GM23248 (cell line): ENCODE measurements around the gene FAM222B.

ENCODE experiments used
- EZH2 ChIP-seq: fragments of 200-600 bp; sonication (generic); IDR thresholded peaks from 2 replicates; pipeline ENCODE4 v1.6.1; 2018; ENCODE audit warnings: antibody characterized with exemption, mild to moderate bottlenecking; ENCODE audit not compliant: insufficient read depth, poor library complexity, severe bottlenecking
- EZH2phosphoT487 ChIP-seq: fragments of 200-600 bp; sonication (generic); IDR thresholded peaks from 2 replicates; pipeline ENCODE4 v1.6.1; 2018; ENCODE audit warnings: antibody characterized with exemption, moderate library complexity, mild to moderate bottlenecking, low read depth; ENCODE audit not compliant: insufficient read depth

GRCh38 chr17:28737770-28738679, 104.6 kb downstream of the FAM222B start:
- no peak for TF ChIP-seq EZH2
- TF ChIP-seq EZH2phosphoT487, result no peak
